Omental fat pad (tissue), 4 donors: Measurements from ENCODE around the gene SMAD3. TPM values are rescaled to one million over a fixed set of nuclear protein-coding genes. Genes with fewer than 3 reads are reported as not detected.
A peak's percentile ranks its signal among the peaks of the same experiment; 100 is the strongest.
"Not testable (repeated sequence)": the region's sequence is repeated elsewhere in the genome, so short reads cannot be mapped to it uniquely, and the experiment has no call there.

Experiments
- ATAC-seq: fragments of 150-250 bp; one replicate; pipeline ENCODE4 v1.9.1; 2016; ENCODE audit warnings: mild to moderate bottlenecking, moderate library complexity; ENCODE audit not compliant: low FRiP score
- DNase-seq: peaks from one replicate; pipeline ENCODE4 v3.0.0-alpha.2; 2019; ENCODE audit warnings: low spot score
- CTCF ChIP-seq, 3 donors: fragments of 450-650 bp; IDR thresholded peaks; one replicate each; pipeline ENCODE4 v1.5.1; 2016 to 2017; ENCODE audit warnings: antibody characterized with exemption in 3 of 3, mild to moderate bottlenecking in 3 of 3, moderate library complexity in 2 of 3
- total RNA-seq, 4 donors: library from RNA; depleted of rRNA; stranded (reverse); fragments of >200 nt; gene quantifications; one replicate each; pipeline ENCODE4 v1.1.0, GENCODE V29; 2016

Gene SMAD3
- total RNA-seq, 4 donors from 2014 or later = 30.9 to 58.1 (median 49.9) TPM

- DNase-seq (no peak), ATAC-seq (no peak)
- no peak for TF ChIP-seq CTCF (IDR thresholded peaks at IDR 0.05)
Observed at GRCh38 chr15:67026610-67026967, 38.8 kb upstream of the SMAD3 start.

- ATAC-seq, DNase-seq: not testable (repeated sequence)
Observed at GRCh38 chr15:67028440-67028839, 37.0 kb upstream of the SMAD3 start.

- TF ChIP-seq CTCF (IDR thresholded peaks at IDR 0.05) = no peak
- ATAC-seq (no peak), DNase-seq (no peak)
Observed at GRCh38 chr15:67030036-67030762, 35.2 kb upstream of the SMAD3 start.

GRCh38 chr15:67031331-67031730, 34.1 kb upstream of the SMAD3 start:
- no peak for TF ChIP-seq CTCF (IDR thresholded peaks at IDR 0.05)
- DNase-seq = no peak
- no peak for ATAC-seq

GRCh38 chr15:67032608-67033007, 32.8 kb upstream of the SMAD3 start:
- DNase-seq (no peak), ATAC-seq (no peak)
- no peak for TF ChIP-seq CTCF (IDR thresholded peaks at IDR 0.05)

GRCh38 chr15:67033012-67033411, 32.4 kb upstream of the SMAD3 start:
- no peak for DNase-seq
- ATAC-seq = peak; percentile 5

GRCh38 chr15:67033571-67034044, 31.8 kb upstream of the SMAD3 start:
- DNase-seq (no peak), ATAC-seq (peak; percentile 24)
- TF ChIP-seq CTCF (IDR thresholded peaks at IDR 0.05) = no peak

More at GRCh38 chr15:67033012-67033411, 32.4 kb upstream of the SMAD3 start:
- TF ChIP-seq CTCF (IDR thresholded peaks at IDR 0.05) = no peak
